GM12864 (cell line): ENCODE measurements around the gene CACNA1C.

Experiments used
- DNase-seq: peaks from one replicate; pipeline ENCODE4 v3.0.0-alpha.2; 2011; ENCODE audit warnings: low read depth
- H3K4me3 ChIP-seq: 2 replicates; pipeline ENCODE4 v1.5.1; 2011; ENCODE audit warnings: mild to moderate bottlenecking, low read depth, low read length, control low read depth
- CTCF ChIP-seq: IDR thresholded peaks from 2 replicates; pipeline ENCODE4 v1.5.1; 2011; ENCODE audit warnings: low read depth, mild to moderate bottlenecking, moderate library complexity, low read length, control low read depth, inconsistent platforms; ENCODE audit errors: missing control alignments

The CACNA1C gene

GRCh38 chr12:2019126-2019525, 33.7 kb upstream of the CACNA1C start:
- no peak for TF ChIP-seq CTCF
- no peak for DNase-seq
- H3K4me3 ChIP-seq: no peak overlapping the region

GRCh38 chr12:2020511-2020910, 32.3 kb upstream of the CACNA1C start:
- no peak for TF ChIP-seq CTCF
- no peak for DNase-seq

GRCh38 chr12:2023365-2023764, 29.4 kb upstream of the CACNA1C start:
- no peak overlapping the region for H3K4me3 ChIP-seq
- no peak for DNase-seq
- no peak for TF ChIP-seq CTCF

More at GRCh38 chr12:2020511-2020910, 32.3 kb upstream of the CACNA1C start:
- H3K4me3 ChIP-seq: no peak overlapping the region

- H3K4me3 ChIP-seq: no peak overlapping the region
- TF ChIP-seq CTCF: no peak
- no peak for DNase-seq
Measured at GRCh38 chr12:2027351-2027750, 25.4 kb upstream of the CACNA1C start.

- no peak overlapping the region for H3K4me3 ChIP-seq
- TF ChIP-seq CTCF: no peak
- DNase-seq: no peak
Measured at GRCh38 chr12:2029851-2030250, 22.9 kb upstream of the CACNA1C start.

- no peak for TF ChIP-seq CTCF
- no peak overlapping the region for H3K4me3 ChIP-seq
- DNase-seq: no peak
Measured at GRCh38 chr12:2032506-2032905, 20.3 kb upstream of the CACNA1C start.

- H3K4me3 ChIP-seq: peak overlapping the region; percentile 7
- peak; percentile 27 for DNase-seq
- peak; percentile 90 for TF ChIP-seq CTCF
Measured at GRCh38 chr12:2034633-2035430, 18.0 kb upstream of the CACNA1C start.
